ENCODE data around the gene CFAP157. TPM values are rescaled to one million over a fixed set of nuclear protein-coding genes. Genes with fewer than 3 reads are reported as not detected.

The CFAP157 gene
- total and polyA plus RNA-seq, 2 donors (not counting 1 experiment from before 2014, with no cell fraction given), result under 0.01 TPM; not detected in 1

DNA sequence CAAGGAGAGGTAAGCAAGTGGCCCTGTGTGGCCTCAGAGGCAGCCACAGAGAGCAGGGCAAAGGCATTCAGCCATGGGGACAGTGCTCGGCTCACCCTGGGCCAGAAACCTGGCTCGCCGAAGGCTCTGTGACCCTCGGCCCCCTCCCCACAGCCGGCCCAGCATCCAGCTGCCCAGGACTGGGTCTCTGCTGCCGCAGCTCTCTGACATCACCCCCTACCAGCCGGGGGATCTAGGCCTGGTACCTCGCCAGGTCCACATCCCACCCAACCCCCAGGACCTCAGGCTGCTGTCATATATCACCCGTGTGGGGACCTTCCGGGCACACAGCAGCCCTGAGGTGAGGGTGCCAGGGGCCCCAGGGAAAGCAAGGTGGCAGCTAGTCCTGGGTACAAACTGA lies 6.1 kb downstream of the CFAP157 start:
- TF ChIP-seq EZH2 (IDR thresholded peaks at IDR 0.05; ENCODE audit: low read length, missing control alignments) (no peak), CTCF (conservative IDR thresholded peaks at IDR 0.05 in 1 of 2, IDR thresholded peaks at IDR 0.05 in 1 of 2; ENCODE audit: low read depth in 1 of 2, low read length in 2 of 2) (no peak)
- Histone ChIP-seq H3K4me1 (ENCODE audit: control insufficient read depth, extremely low read depth, insufficient read depth, low read length) (peaks cover 7% of the 10 kb centered on the region), H3K27ac (ENCODE audit: insufficient read depth, low read length) (no peak overlapping the region), H3K27me3 (ENCODE audit: control insufficient read depth, insufficient read depth, low read length) (no peaks in the 10 kb centered on the region), H3K9me3 (ENCODE audit: control insufficient read depth, insufficient read depth, low read depth, low read length) (no peaks in the 10 kb centered on the region), H3K36me3 (ENCODE audit: control insufficient read depth, insufficient read depth, low read length) (peaks cover 1% of the 10 kb centered on the region), H3K79me2 (ENCODE audit: control insufficient read depth, insufficient read depth, low read length) (no peaks in the 10 kb centered on the region), H3K9ac (ENCODE audit: insufficient read depth, low read length) (no peak overlapping the region), H4K20me1 (ENCODE audit: control insufficient read depth, extremely low read depth, insufficient read depth, low read length) (no peaks in the 10 kb centered on the region), H2AFZ (ENCODE audit: low read length) (no peak overlapping the region), H3K4me3 (replicated peaks in 1 of 4; ENCODE audit: control extremely low read depth in 1 of 4, insufficient read depth in 1 of 4, low read depth in 3 of 4, low read length in 4 of 4) (no peak overlapping the region), H3K4me2 (ENCODE audit: extremely low read depth, insufficient read depth, low read length) (no peak overlapping the region)
- DNase-seq (ENCODE audit: low read depth in 2 of 2), result no peak

- Histone ChIP-seq H4K20me1 (ENCODE audit: control insufficient read depth, extremely low read depth, insufficient read depth, low read length) (no peaks in the 10 kb centered on the region), H3K36me3 (ENCODE audit: control insufficient read depth, insufficient read depth, low read length) (peaks cover 1% of the 10 kb centered on the region), H3K27me3 (ENCODE audit: control insufficient read depth, insufficient read depth, low read length) (no peaks in the 10 kb centered on the region), H3K9me3 (ENCODE audit: control insufficient read depth, insufficient read depth, low read depth, low read length) (no peaks in the 10 kb centered on the region), H3K4me2 (ENCODE audit: extremely low read depth, insufficient read depth, low read length) (peak overlapping the region; percentile 88), H3K9ac (ENCODE audit: insufficient read depth, low read length) (peak overlapping the region; percentile 13), H3K4me3 (replicated peaks in 1 of 4; ENCODE audit: control extremely low read depth in 1 of 4, insufficient read depth in 1 of 4, low read depth in 3 of 4, low read length in 4 of 4) (peak overlapping the region; percentile 29 to 88 (median 40)), H3K4me1 (ENCODE audit: control insufficient read depth, extremely low read depth, insufficient read depth, low read length) (peaks cover 7% of the 10 kb centered on the region), H2AFZ (ENCODE audit: low read length) (no peak overlapping the region), H3K79me2 (ENCODE audit: control insufficient read depth, insufficient read depth, low read length) (no peaks in the 10 kb centered on the region), H3K27ac (ENCODE audit: insufficient read depth, low read length) (no peak overlapping the region)
- TF ChIP-seq EZH2 (IDR thresholded peaks at IDR 0.05; ENCODE audit: low read length, missing control alignments), result no peak
- TF ChIP-seq CTCF (conservative IDR thresholded peaks at IDR 0.05 in 1 of 2, IDR thresholded peaks at IDR 0.05 in 1 of 2; ENCODE audit: low read depth in 1 of 2, low read length in 2 of 2), result no peak
- no peak for DNase-seq (ENCODE audit: low read depth in 2 of 2)
These were observed 7.4 kb downstream of the CFAP157 start for GRCh38 chr9:127714020-127714750.

DNA sequence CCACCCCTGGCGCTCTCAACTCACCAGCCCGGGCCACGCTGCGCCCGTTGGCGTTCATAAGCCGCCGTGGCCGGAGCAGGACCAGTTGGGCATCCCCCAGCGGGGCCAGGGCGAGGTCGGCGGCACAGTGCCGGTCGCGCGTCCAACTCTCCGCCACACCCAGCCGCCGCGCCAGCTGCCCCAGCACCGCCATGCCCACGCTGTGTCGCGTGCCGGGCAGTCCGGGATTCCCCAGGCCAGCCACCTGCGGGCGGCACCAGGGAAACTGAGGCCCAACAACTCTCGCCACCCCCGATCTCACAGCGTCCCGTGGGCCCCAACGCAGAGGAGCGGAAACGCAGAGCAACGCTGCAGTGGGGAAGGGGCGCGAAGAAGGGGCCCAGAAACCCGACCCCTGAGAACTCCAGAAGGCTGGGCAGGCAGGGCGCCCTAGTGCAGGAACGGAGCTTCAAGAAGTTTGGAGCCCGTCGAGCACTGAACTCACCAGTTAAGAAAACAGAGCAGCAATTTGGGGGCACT lies 8.2 kb downstream of the CFAP157 start:
- Histone ChIP-seq H3K4me3 (replicated peaks in 1 of 4; ENCODE audit: control extremely low read depth in 1 of 4, insufficient read depth in 1 of 4, low read depth in 3 of 4, low read length in 4 of 4) (peak overlapping the region; percentile 71 to 88 (median 82)), H3K36me3 (ENCODE audit: control insufficient read depth, insufficient read depth, low read length) (peaks cover 1% of the 10 kb centered on the region), H3K27me3 (ENCODE audit: control insufficient read depth, insufficient read depth, low read length) (no peaks in the 10 kb centered on the region), H3K27ac (ENCODE audit: insufficient read depth, low read length) (peak overlapping the region; percentile 82), H3K4me1 (ENCODE audit: control insufficient read depth, extremely low read depth, insufficient read depth, low read length) (peaks cover 7% of the 10 kb centered on the region), H2AFZ (ENCODE audit: low read length) (peak overlapping the region; percentile 1), H3K9me3 (ENCODE audit: control insufficient read depth, insufficient read depth, low read depth, low read length) (no peaks in the 10 kb centered on the region), H3K4me2 (ENCODE audit: extremely low read depth, insufficient read depth, low read length) (peak overlapping the region; percentile 94), H3K9ac (ENCODE audit: insufficient read depth, low read length) (peak overlapping the region; percentile 75), H3K79me2 (ENCODE audit: control insufficient read depth, insufficient read depth, low read length) (no peaks in the 10 kb centered on the region), H4K20me1 (ENCODE audit: control insufficient read depth, extremely low read depth, insufficient read depth, low read length) (no peaks in the 10 kb centered on the region)
- TF ChIP-seq CTCF (conservative IDR thresholded peaks at IDR 0.05 in 1 of 2, IDR thresholded peaks at IDR 0.05 in 1 of 2; ENCODE audit: low read depth in 1 of 2, low read length in 2 of 2) (no peak), EZH2 (IDR thresholded peaks at IDR 0.05; ENCODE audit: low read length, missing control alignments) (no peak)
- DNase-seq (ENCODE audit: low read depth in 2 of 2), result no peak

Measured in fibroblast of lung (primary cell).